Osteocyte (in vitro differentiated cells): Measurements from ENCODE around the gene GABBR1. TPM values are rescaled to one million over a fixed set of nuclear protein-coding genes. Genes with fewer than 3 reads are reported as not detected.

Experiments
- DNase-seq: peaks from one replicate; pipeline ENCODE4 v3.0.0; 2021; ENCODE audit warnings: mixed read lengths; ENCODE audit not compliant: unreplicated experiment; ENCODE audit errors: extremely low spot score
- H3K27ac Mint-ChIP-seq: one replicate; pipeline ENCODE4 v1.8.0; 2021; ENCODE audit warnings: mild to moderate bottlenecking, mixed read lengths; ENCODE audit not compliant: unreplicated experiment
- H3K27me3 Mint-ChIP-seq: one replicate; pipeline ENCODE4 v1.8.0; 2021; ENCODE audit warnings: mixed read lengths; ENCODE audit not compliant: unreplicated experiment
- H3K36me3 Mint-ChIP-seq: one replicate; pipeline ENCODE4 v1.8.0; 2021; ENCODE audit warnings: mixed read lengths; ENCODE audit not compliant: unreplicated experiment
- H3K4me1 Mint-ChIP-seq: one replicate; pipeline ENCODE4 v1.8.0; 2021; ENCODE audit warnings: mixed read lengths; ENCODE audit not compliant: unreplicated experiment
- H3K4me3 Mint-ChIP-seq: one replicate; pipeline ENCODE4 v1.8.0; 2021; ENCODE audit warnings: mild to moderate bottlenecking, moderate library complexity, mixed read lengths; ENCODE audit not compliant: unreplicated experiment
- H3K9me3 Mint-ChIP-seq: one replicate; pipeline ENCODE4 v1.8.0; 2021; ENCODE audit warnings: mixed read lengths; ENCODE audit not compliant: unreplicated experiment
- total RNA-seq: library from RNA; stranded (reverse); gene quantifications from 2 replicates; pipeline ENCODE4 v1.2.1, GENCODE V29; 2021
- TF ChIP-seq, protein P1 (sequence below): fragments of 200-600 bp; sonication (generic); IDR thresholded peaks from 2 replicates; pipeline ENCODE4 v1.5.0; 2021; ENCODE audit warnings: antibody characterized with exemption, mild to moderate bottlenecking, moderate library complexity

GABBR1 gene
- total RNA-seq, 1 donor from 2014 or later, result 93.6 TPM

DNA sequence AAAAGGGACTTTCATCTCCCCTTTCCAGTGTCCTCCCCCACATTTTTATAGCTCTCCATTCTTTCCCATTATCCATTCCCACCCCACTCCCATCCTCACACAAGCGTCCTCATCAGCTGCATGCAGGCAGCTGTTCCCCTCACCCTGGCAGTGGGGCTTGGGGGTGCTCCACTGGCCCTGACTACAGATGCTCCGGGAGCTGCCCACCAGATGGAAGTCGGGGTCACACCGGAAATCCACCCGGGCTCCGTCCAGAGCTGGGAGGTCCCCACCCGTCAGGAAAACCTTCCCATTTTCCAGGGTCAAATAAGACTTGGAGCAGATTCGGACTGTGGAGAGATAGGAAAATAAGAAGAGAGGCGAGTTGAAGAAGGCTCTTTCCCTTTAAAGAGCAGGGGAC is 2.7 kb downstream of the GABBR1 start:
- Mint-ChIP-seq H3K4me1 (peaks cover 63% of the 10 kb centered on the region), H3K4me3 (peak overlapping the region; percentile 10), H3K9me3 (no peaks in the 10 kb centered on the region), H3K27me3 (no peaks in the 10 kb centered on the region), H3K36me3 (no peaks in the 10 kb centered on the region), H3K27ac (no peak overlapping the region)
- TF ChIP-seq, protein P1, sequence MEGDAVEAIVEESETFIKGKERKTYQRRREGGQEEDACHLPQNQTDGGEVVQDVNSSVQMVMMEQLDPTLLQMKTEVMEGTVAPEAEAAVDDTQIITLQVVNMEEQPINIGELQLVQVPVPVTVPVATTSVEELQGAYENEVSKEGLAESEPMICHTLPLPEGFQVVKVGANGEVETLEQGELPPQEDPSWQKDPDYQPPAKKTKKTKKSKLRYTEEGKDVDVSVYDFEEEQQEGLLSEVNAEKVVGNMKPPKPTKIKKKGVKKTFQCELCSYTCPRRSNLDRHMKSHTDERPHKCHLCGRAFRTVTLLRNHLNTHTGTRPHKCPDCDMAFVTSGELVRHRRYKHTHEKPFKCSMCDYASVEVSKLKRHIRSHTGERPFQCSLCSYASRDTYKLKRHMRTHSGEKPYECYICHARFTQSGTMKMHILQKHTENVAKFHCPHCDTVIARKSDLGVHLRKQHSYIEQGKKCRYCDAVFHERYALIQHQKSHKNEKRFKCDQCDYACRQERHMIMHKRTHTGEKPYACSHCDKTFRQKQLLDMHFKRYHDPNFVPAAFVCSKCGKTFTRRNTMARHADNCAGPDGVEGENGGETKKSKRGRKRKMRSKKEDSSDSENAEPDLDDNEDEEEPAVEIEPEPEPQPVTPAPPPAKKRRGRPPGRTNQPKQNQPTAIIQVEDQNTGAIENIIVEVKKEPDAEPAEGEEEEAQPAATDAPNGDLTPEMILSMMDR, result no peak
- no peak for DNase-seq

DNA sequence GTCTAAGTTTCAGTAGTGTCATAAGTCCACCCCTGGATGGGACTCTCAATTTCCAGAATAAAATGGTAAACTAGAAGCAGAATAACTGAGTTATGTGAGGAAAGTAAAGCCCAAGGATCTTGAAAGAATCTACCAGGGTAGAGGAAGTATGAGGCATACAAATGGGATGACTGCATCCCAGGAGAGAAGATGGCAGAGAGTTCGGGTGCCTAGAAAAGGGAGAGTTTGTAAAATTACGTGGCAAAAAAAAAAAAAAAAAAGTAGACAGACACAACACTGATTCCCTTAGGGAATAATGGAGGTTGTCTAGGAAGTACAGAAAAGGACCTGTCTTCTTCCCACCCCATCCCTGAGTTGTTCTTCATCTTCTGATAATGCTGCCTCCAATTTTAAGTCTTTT is 3.4 kb downstream of the GABBR1 start:
- H3K27me3 Mint-ChIP-seq, result no peaks in the 10 kb centered on the region
- H3K9me3 Mint-ChIP-seq, result no peaks in the 10 kb centered on the region
- DNase-seq, result no peak
- TF ChIP-seq, protein P1, result no peak
- peaks cover 70% of the 10 kb centered on the region for H3K4me1 Mint-ChIP-seq
- H3K36me3 Mint-ChIP-seq, result no peaks in the 10 kb centered on the region
- peak overlapping the region; percentile 90 for H3K4me3 Mint-ChIP-seq
- H3K27ac Mint-ChIP-seq, result no peak overlapping the region

DNA sequence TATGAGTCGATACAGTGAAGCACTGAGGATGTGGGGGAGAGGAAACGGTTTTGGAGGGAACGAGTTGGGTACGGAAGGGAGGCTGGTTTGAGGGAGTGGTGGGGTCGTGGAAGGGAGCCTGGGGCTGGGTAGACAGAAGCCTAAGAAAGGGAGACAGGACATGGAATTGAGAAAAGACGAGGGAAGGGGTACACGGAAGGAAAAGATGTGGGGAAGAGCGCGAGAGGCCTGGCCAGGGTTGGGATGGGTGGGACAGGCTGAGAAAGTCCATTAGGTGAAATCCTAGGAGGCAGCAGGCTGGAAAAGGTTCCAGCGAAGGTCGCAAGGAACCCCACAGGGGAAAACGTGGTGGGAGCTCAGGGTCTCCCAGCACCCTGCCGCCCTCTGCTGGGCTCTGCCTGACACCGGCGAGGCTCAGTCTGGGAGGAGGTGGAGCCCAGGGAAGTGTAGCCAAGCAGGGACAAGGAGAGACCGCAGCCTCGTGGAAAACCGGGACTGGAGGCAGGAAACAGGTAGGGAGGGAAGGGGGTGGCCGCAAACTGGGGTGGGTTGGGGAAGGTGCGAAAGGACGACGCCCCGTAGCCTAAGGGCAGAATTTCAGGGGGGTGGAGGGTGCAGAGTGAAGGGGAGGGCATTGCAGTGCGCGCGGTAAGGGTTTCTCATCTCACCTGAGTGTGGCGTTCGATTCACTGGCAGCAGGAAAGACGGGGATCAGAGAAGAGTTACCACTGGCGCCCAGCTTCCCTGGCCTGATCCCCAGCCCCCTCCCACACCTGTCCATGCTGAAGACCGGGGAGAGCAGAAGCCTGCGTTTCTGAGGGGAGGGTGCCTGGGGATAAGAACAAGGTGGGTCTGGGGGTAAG is 4.3 kb downstream of the GABBR1 start:
- H3K27ac Mint-ChIP-seq, result peak overlapping the region; percentile 87
- peak overlapping the region; percentile 90 for H3K4me3 Mint-ChIP-seq
- peaks cover 6% of the 10 kb centered on the region for H3K36me3 Mint-ChIP-seq
- peak; percentile 92 for DNase-seq
- TF ChIP-seq, protein P1, result peak; percentile 83
- H3K4me1 Mint-ChIP-seq, result peaks cover 74% of the 10 kb centered on the region
- H3K27me3 Mint-ChIP-seq, result no peaks in the 10 kb centered on the region
- H3K9me3 Mint-ChIP-seq, result no peaks in the 10 kb centered on the region

DNA sequence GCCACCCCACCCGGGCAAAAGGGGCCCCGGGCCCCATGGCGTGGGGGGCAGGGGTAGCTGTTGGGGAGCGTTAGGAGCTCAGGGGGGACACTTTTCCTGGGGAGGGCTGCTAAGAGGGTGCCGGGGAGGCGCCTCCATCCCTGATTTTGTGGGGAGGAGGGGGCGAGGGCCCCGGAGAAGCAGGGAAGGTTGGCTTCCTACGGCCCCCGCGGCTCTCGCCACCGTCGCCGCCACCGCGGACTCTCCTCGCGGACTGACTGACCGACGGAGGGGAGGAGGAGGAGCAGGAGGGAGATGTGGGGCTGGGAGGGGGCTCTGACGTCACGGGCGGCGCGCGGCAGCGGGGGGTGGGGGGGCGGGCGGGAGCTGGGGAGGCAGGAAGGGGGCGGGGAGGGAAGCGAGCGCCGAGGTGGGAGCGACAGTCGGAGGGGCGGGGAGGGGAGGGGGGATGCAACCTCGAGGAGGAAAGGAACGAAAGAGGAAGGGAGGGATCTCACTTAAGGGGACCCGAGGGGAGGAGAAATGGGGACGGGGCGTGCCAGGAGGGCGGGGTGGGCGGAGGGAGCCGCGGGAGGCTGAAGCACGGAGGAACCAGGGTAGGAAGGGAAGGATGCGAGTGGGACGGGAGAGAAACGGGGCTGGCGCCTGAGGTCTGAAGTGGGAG is 5.1 kb downstream of the GABBR1 start:
- TF ChIP-seq, protein P1, result no peak
- Mint-ChIP-seq H3K27me3 (no peaks in the 10 kb centered on the region), H3K36me3 (peaks cover 12% of the 10 kb centered on the region), H3K27ac (peak overlapping the region; percentile 87), H3K9me3 (no peaks in the 10 kb centered on the region), H3K4me1 (peaks cover 70% of the 10 kb centered on the region), H3K4me3 (peak overlapping the region; percentile 90)
- DNase-seq, result peak; percentile 88
